Activated gamma-delta T cell treated with anti-CD3 and anti-CD28 coated beads, Interleukin-2, amount 50 U/mL, for 16 hours (primary cell): ENCODE results near the gene RPL14.
"Not testable (repeated sequence)": the region's sequence is repeated elsewhere in the genome, so short reads cannot be mapped to it uniquely, and the experiment has no call there.

ENCODE experiments used
- DNase-seq: peaks from one replicate; pipeline ENCODE4 v3.0.0-alpha.2; 2020; ENCODE audit warnings: low read depth

RPL14 gene

GRCh38 chr3:40456940-40457823, at the start of gene RPL14:
Gene RPL14, plus strand, starts transcription at chr3:40457339. Its CDS starts 133 bp downstream, at chr3:40457472.
- peak; percentile 92 for DNase-seq

- no peak for DNase-seq
Measured at GRCh38 chr3:40407611-40408010, 49.5 kb upstream of the RPL14 start.

GRCh38 chr3:40414270-40414669, 42.9 kb upstream of the RPL14 start:
- no peak for DNase-seq

GRCh38 chr3:40417845-40418543, 39.1 kb upstream of the RPL14 start:
- no peak for DNase-seq

- no peak for DNase-seq
Measured at GRCh38 chr3:40422861-40423260, 34.3 kb upstream of the RPL14 start.

GRCh38 chr3:40427045-40427669, 30.0 kb upstream of the RPL14 start:
- no peak for DNase-seq

- DNase-seq: no peak
Measured at GRCh38 chr3:40432793-40433192, 24.3 kb upstream of the RPL14 start.

GRCh38 chr3:40437889-40438288, 19.2 kb upstream of the RPL14 start:
- no peak for DNase-seq

- DNase-seq: no peak
Measured at GRCh38 chr3:40445062-40445461, 12.1 kb upstream of the RPL14 start.

GRCh38 chr3:40445880-40446279, 11.3 kb upstream of the RPL14 start:
- DNase-seq: no peak

- DNase-seq: no peak
Measured at GRCh38 chr3:40450438-40450837, 6.7 kb upstream of the RPL14 start.

GRCh38 chr3:40451551-40451950, 5.6 kb upstream of the RPL14 start:
- no peak for DNase-seq

GRCh38 chr3:40452057-40452456, 5.1 kb upstream of the RPL14 start:
- no peak for DNase-seq

- DNase-seq: no peak
Measured at GRCh38 chr3:40452562-40452875, 4.6 kb upstream of the RPL14 start.

- DNase-seq: peak; percentile 94
Measured at GRCh38 chr3:40452876-40453730, 4.0 kb upstream of the RPL14 start.

- DNase-seq: no peak
Measured at GRCh38 chr3:40453933-40454332, 3.2 kb upstream of the RPL14 start.

- no peak for DNase-seq
Measured at GRCh38 chr3:40455328-40455727, 1.8 kb upstream of the RPL14 start.

- DNase-seq: no peak
Measured at GRCh38 chr3:40456279-40456939, 730 bp upstream of the RPL14 start.

- no peak for DNase-seq
Measured at GRCh38 chr3:40458473-40458872, 1.3 kb downstream of the RPL14 start.

- DNase-seq: not testable (repeated sequence)
Measured at GRCh38 chr3:40460481-40460880, 3.3 kb downstream of the RPL14 start.

- DNase-seq: no peak
Measured at GRCh38 chr3:40461161-40461560, 4.0 kb downstream of the RPL14 start.

GRCh38 chr3:40462838-40463237, 5.7 kb downstream of the RPL14 start:
- not testable (repeated sequence) for DNase-seq
